GM23338 (cell line): ENCODE results near the gene FNDC11. TPM values are rescaled to one million over a fixed set of nuclear protein-coding genes. Genes with fewer than 3 reads are reported as not detected.

ENCODE experiments used
- ATAC-seq: fragments of 200-7000 bp; cut with Tn5 transposase; 3 replicates; pipeline ENCODE4 v1.9.1; 2020
- DNase-seq: peaks from one replicate; pipeline ENCODE4 v3.0.0-alpha.2; 2015; ENCODE audit warnings: low spot score
- H2AFZ ChIP-seq: fragments of 200-600 bp; sonication (generic); 2 replicates; pipeline ENCODE4 v1.8.0; 2016; ENCODE audit warnings: antibody characterized with exemption, mild to moderate bottlenecking, moderate library complexity
- H3F3A ChIP-seq: fragments of 200-600 bp; sonication (generic); replicated peaks from 2 replicates; pipeline ENCODE4 v1.8.0; 2017; ENCODE audit warnings: antibody characterized with exemption, mixed run types, low read depth
- H3K27ac ChIP-seq: fragments of 200-600 bp; sonication (generic); 2 replicates; pipeline ENCODE4 v1.6.1; 2016; ENCODE audit warnings: low read depth
- H3K27me3 ChIP-seq: fragments of 200-600 bp; sonication (generic); 2 replicates; pipeline ENCODE4 v1.8.0; 2016; ENCODE audit warnings: mild to moderate bottlenecking, mixed run types, moderate library complexity; ENCODE audit not compliant: insufficient read depth
- H3K36me3 ChIP-seq: fragments of 200-600 bp; sonication (generic); 2 replicates; pipeline ENCODE4 v1.8.0; 2016; ENCODE audit warnings: mild to moderate bottlenecking; ENCODE audit not compliant: insufficient read depth
- H3K4me1 ChIP-seq: fragments of 200-600 bp; sonication (generic); 2 replicates; pipeline ENCODE4 v1.8.0; 2016; ENCODE audit warnings: mild to moderate bottlenecking, moderate library complexity; ENCODE audit not compliant: insufficient read depth
- H3K4me2 ChIP-seq: fragments of 200-600 bp; sonication (generic); 2 replicates; pipeline ENCODE4 v1.7.1; 2017; ENCODE audit warnings: mixed run types
- H3K4me3 ChIP-seq: fragments of 200-600 bp; sonication (generic); 2 replicates; pipeline ENCODE4 v1.6.1; 2016; ENCODE audit warnings: mixed run types
- H3K79me2 ChIP-seq: fragments of 200-600 bp; sonication (generic); replicated peaks from 2 replicates; pipeline ENCODE4 v1.8.0; 2017; ENCODE audit warnings: mild to moderate bottlenecking; ENCODE audit not compliant: insufficient read depth
- H3K9me2 ChIP-seq: fragments of 200-600 bp; sonication (generic); 2 replicates; pipeline ENCODE4 v1.8.0; 2017; ENCODE audit not compliant: insufficient read depth
- H4K20me1 ChIP-seq: fragments of 200-600 bp; sonication (generic); replicated peaks from 2 replicates; pipeline ENCODE4 v1.8.0; 2017; ENCODE audit warnings: mild to moderate bottlenecking; ENCODE audit not compliant: insufficient read depth
- H3K27ac Mint-ChIP-seq: 2 replicates; pipeline ENCODE4 v1.8.0; 2020; ENCODE audit warnings: inconsistent platforms, mild to moderate bottlenecking, moderate library complexity, mixed read lengths
- H3K27me3 Mint-ChIP-seq: 3 replicates; pipeline ENCODE4 v1.8.0; 2022; ENCODE audit warnings: low read depth, mild to moderate bottlenecking, moderate library complexity, mixed read lengths, inconsistent platforms; ENCODE audit not compliant: insufficient read depth, poor library complexity
- H3K36me3 Mint-ChIP-seq: 3 replicates; pipeline ENCODE4 v1.8.0; 2021; ENCODE audit warnings: low read depth, mild to moderate bottlenecking, inconsistent platforms, moderate library complexity, mixed read lengths
- H3K4me1 Mint-ChIP-seq: 3 replicates; pipeline ENCODE4 v1.8.0; 2020; ENCODE audit warnings: mild to moderate bottlenecking, inconsistent platforms, mixed read lengths
- H3K4me3 Mint-ChIP-seq: 3 replicates; pipeline ENCODE4 v1.8.0; 2021; ENCODE audit warnings: moderate library complexity, mild to moderate bottlenecking, inconsistent platforms, mixed read lengths
- H3K9me3 Mint-ChIP-seq: 3 replicates; pipeline ENCODE4 v1.8.0; 2020; ENCODE audit warnings: moderate library complexity, mild to moderate bottlenecking, inconsistent platforms, mixed read lengths
- CTCF ChIP-seq, 2 experiments: fragments of 200-600 bp in 1 of 2; sonication (generic) in 1 of 2; conservative IDR thresholded peaks; 2 replicates each; pipeline versions ENCODE4 v1.5.1 to v1.6.1; 2016 to 2017; ENCODE audit warnings: antibody characterized with exemption in 2 of 2, low read depth in 2 of 2, mild to moderate bottlenecking in 2 of 2, moderate library complexity in 1 of 2
- EZH2 ChIP-seq: fragments of 200-600 bp; sonication (generic); IDR thresholded peaks from one replicate; pipeline ENCODE4 v1.8.0; 2017; ENCODE audit warnings: antibody characterized with exemption, mild to moderate bottlenecking, low read depth; ENCODE audit not compliant: unreplicated experiment
- NANOG ChIP-seq: IDR thresholded peaks from 2 replicates; pipeline ENCODE4 v1.6.1; 2016; ENCODE audit warnings: antibody characterized with exemption, borderline replicate concordance
- REST ChIP-seq: IDR thresholded peaks from one replicate; pipeline ENCODE4 v1.6.1; 2018; ENCODE audit warnings: antibody characterized with exemption; ENCODE audit not compliant: unreplicated experiment
- STAT1 ChIP-seq: IDR thresholded peaks from one replicate; pipeline ENCODE4 v1.6.1; 2016; ENCODE audit warnings: antibody characterized with exemption; ENCODE audit not compliant: unreplicated experiment
- ZNF114 ChIP-seq: fragments of 250-450 bp; sonication (Bioruptor Pico); IDR thresholded peaks from 2 replicates; pipeline ENCODE4 v1.5.0; 2020; ENCODE audit warnings: mild to moderate bottlenecking, moderate library complexity
- ZNF462 ChIP-seq: fragments of 250-450 bp; sonication (Bioruptor Pico); IDR thresholded peaks from 2 replicates; pipeline ENCODE4 v1.5.0; 2020; ENCODE audit warnings: mild to moderate bottlenecking, moderate library complexity
- polyA plus RNA-seq: library from polyadenylated mRNA; unstranded; fragments of >200 nt; fragmentation: Nextera tagmentation; extraction: Ambion mirVana; gene quantifications from 2 replicates; pipeline ENCODE4 v1.2.1, GENCODE V29; 2016
- total RNA-seq: library from RNA; depleted of rRNA; stranded (reverse); fragments of >200 nt; shearing (Covaris generic); gene quantifications from 2 replicates; pipeline ENCODE4 v1.2.3, GENCODE V29; 2014

The FNDC11 gene
- total and polyA plus RNA-seq, 2 experiments from 2014 or later = 3.4 to 5.3 TPM

- TF ChIP-seq ZNF462 (CRISPR knock-in tag) (no peak), CTCF (conservative IDR thresholded peaks at IDR 0.05; ENCODE audit: low read depth in 2 of 2) (no peak), STAT1 (no peak)
These were observed 661 bp downstream of the FNDC11 start (continued) for GRCh38 chr20:63554361-63555278.

GRCh38 chr20:63555661-63556381 is 1.9 kb downstream of the FNDC11 start:
- no peak for TF ChIP-seq ZNF114 (CRISPR knock-in tag)
- no peak for TF ChIP-seq EZH2
- TF ChIP-seq REST = no peak
- TF ChIP-seq NANOG = no peak
- no peak overlapping the region for H3K27ac ChIP-seq

More at GRCh38 chr20:63555661-63556381, 1.9 kb downstream of the FNDC11 start:
- peaks cover 8% of the 10 kb centered on the region for H3K27me3 Mint-ChIP-seq
- H3K4me1 Mint-ChIP-seq = peaks cover 16% of the 10 kb centered on the region; the same call in 2 of the 3 replicates
- peaks cover 3% of the 10 kb centered on the region; the same call in 1 of the 3 replicates for H3K36me3 Mint-ChIP-seq
- ATAC-seq = no peak
- H3K27ac Mint-ChIP-seq = no peak overlapping the region
- Histone ChIP-seq H3F3A (peaks cover 13% of the 10 kb centered on the region; the same call in 1 of the 2 replicates), H3K27me3 (no peaks in the 10 kb centered on the region), H3K4me2 (no peak overlapping the region), H3K79me2 (no peaks in the 10 kb centered on the region), H3K9me2 (no peaks in the 10 kb centered on the region), H2AFZ (no peak overlapping the region), H3K4me3 (no peak overlapping the region), H4K20me1 (no peaks in the 10 kb centered on the region), H3K4me1 (peaks cover 7% of the 10 kb centered on the region; the same call in 1 of the 2 replicates), H3K36me3 (no peaks in the 10 kb centered on the region)
- no peak overlapping the region for H3K4me3 Mint-ChIP-seq
- DNase-seq = no peak
- H3K9me3 Mint-ChIP-seq = peaks cover 4% of the 10 kb centered on the region; the same call in 2 of the 3 replicates
